ENCODE measurements around the gene FBXW11.

The FBXW11 gene

DNA sequence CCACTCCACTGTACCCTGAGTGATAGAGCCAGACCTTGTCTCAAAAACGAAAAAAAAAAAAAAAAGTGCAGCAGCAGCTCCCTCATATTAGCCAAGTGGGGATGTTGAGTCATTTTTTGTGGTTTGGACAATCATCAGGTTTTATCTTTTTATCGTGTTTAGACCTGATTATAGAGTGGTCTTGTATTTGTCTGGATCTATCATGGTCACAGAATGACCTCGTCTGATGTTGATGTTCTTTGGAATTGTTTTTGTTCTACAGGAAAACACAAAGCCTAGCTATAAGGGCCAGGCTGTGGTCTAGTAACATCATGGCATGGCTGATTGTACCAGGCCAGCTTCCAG, 1.6 kb upstream of the FBXW11 start:
- Histone ChIP-seq H3K9me3 (ENCODE audit: insufficient read depth, low read depth, low read length) (no peaks in the 10 kb centered on the region), H3K36me3 (ENCODE audit: insufficient read depth, low read length) (no peaks in the 10 kb centered on the region), H3K27me3 (ENCODE audit: insufficient read depth, low read length, poor library complexity, severe bottlenecking) (no peaks in the 10 kb centered on the region), H3K9me2 (replicated peaks; ENCODE audit: low read depth, low read length) (no peaks in the 10 kb centered on the region), H3K4me3 (ENCODE audit: low read length, poor library complexity, severe bottlenecking) (no peak overlapping the region), H3K4me2 (ENCODE audit: low read depth, low read length, poor library complexity, severe bottlenecking) (peak overlapping the region; percentile 93), H3K4me1 (ENCODE audit: insufficient read depth, low read length, poor library complexity, severe bottlenecking) (peaks cover 5% of the 10 kb centered on the region), H3K9ac (ENCODE audit: low read depth, low read length, poor library complexity, severe bottlenecking) (no peak overlapping the region), H4K20me1 (ENCODE audit: insufficient read depth, low read length, poor library complexity, severe bottlenecking) (peaks cover 14% of the 10 kb centered on the region), H2AFZ (ENCODE audit: low read length) (no peak overlapping the region), H3F3A (ENCODE audit: low read depth) (no peaks in the 10 kb centered on the region), H3K79me2 (ENCODE audit: insufficient read depth, low read length) (peaks cover 36% of the 10 kb centered on the region)
- TF ChIP-seq, protein P1, sequence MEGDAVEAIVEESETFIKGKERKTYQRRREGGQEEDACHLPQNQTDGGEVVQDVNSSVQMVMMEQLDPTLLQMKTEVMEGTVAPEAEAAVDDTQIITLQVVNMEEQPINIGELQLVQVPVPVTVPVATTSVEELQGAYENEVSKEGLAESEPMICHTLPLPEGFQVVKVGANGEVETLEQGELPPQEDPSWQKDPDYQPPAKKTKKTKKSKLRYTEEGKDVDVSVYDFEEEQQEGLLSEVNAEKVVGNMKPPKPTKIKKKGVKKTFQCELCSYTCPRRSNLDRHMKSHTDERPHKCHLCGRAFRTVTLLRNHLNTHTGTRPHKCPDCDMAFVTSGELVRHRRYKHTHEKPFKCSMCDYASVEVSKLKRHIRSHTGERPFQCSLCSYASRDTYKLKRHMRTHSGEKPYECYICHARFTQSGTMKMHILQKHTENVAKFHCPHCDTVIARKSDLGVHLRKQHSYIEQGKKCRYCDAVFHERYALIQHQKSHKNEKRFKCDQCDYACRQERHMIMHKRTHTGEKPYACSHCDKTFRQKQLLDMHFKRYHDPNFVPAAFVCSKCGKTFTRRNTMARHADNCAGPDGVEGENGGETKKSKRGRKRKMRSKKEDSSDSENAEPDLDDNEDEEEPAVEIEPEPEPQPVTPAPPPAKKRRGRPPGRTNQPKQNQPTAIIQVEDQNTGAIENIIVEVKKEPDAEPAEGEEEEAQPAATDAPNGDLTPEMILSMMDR (conservative IDR thresholded peaks at IDR 0.05; ENCODE audit: low read length) = no peak
- no peak for TF ChIP-seq EZH2phosphoT487 (IDR thresholded peaks at IDR 0.05; ENCODE audit: borderline replicate concordance)

GRCh38 chr5:172007175-172008110, 1.0 kb upstream of the FBXW11 start:
- TF ChIP-seq EZH2phosphoT487 (IDR thresholded peaks at IDR 0.05; ENCODE audit: borderline replicate concordance) = no peak
- TF ChIP-seq, protein P1 (conservative IDR thresholded peaks at IDR 0.05; ENCODE audit: low read length) = no peak

GRCh38 chr5:172005708-172006320, 624 bp downstream of the FBXW11 start:
- peak overlapping the region; percentile 72 for H3K4me2 ChIP-seq (ENCODE audit: low read depth, low read length, poor library complexity, severe bottlenecking)
- no peaks in the 10 kb centered on the region for H3K27me3 ChIP-seq (ENCODE audit: insufficient read depth, low read length, poor library complexity, severe bottlenecking)
- peaks cover 23% of the 10 kb centered on the region for H3K4me1 ChIP-seq (ENCODE audit: insufficient read depth, low read length, poor library complexity, severe bottlenecking)
- no peaks in the 10 kb centered on the region for H3K9me3 ChIP-seq (ENCODE audit: insufficient read depth, low read depth, low read length)
- peak overlapping the region; percentile 78 for H3K4me3 ChIP-seq (ENCODE audit: low read length, poor library complexity, severe bottlenecking)
- H3K36me3 ChIP-seq (ENCODE audit: insufficient read depth, low read length) = no peaks in the 10 kb centered on the region
- H3K79me2 ChIP-seq (ENCODE audit: insufficient read depth, low read length) = peaks cover 58% of the 10 kb centered on the region
- peak overlapping the region; percentile 78 for H3K9ac ChIP-seq (ENCODE audit: low read depth, low read length, poor library complexity, severe bottlenecking)
- H3F3A ChIP-seq (ENCODE audit: low read depth) = no peaks in the 10 kb centered on the region
- peaks cover 33% of the 10 kb centered on the region for H4K20me1 ChIP-seq (ENCODE audit: insufficient read depth, low read length, poor library complexity, severe bottlenecking)
- peak overlapping the region; percentile 93; the same call in 1 of the 2 replicates for H2AFZ ChIP-seq (ENCODE audit: low read length)
- TF ChIP-seq, protein P1 (conservative IDR thresholded peaks at IDR 0.05; ENCODE audit: low read length) = no peak
- no peak for TF ChIP-seq EZH2phosphoT487 (IDR thresholded peaks at IDR 0.05; ENCODE audit: borderline replicate concordance)
- no peaks in the 10 kb centered on the region for H3K9me2 ChIP-seq (replicated peaks; ENCODE audit: low read depth, low read length)

More at GRCh38 chr5:172007175-172008110, 1.0 kb upstream of the FBXW11 start:
- Histone ChIP-seq H3K9ac (ENCODE audit: low read depth, low read length, poor library complexity, severe bottlenecking) (peak overlapping the region; percentile 78), H3K4me3 (ENCODE audit: low read length, poor library complexity, severe bottlenecking) (peak overlapping the region; percentile 78), H3K9me3 (ENCODE audit: insufficient read depth, low read depth, low read length) (no peaks in the 10 kb centered on the region), H4K20me1 (ENCODE audit: insufficient read depth, low read length, poor library complexity, severe bottlenecking) (peaks cover 18% of the 10 kb centered on the region), H3K36me3 (ENCODE audit: insufficient read depth, low read length) (no peaks in the 10 kb centered on the region), H3K4me1 (ENCODE audit: insufficient read depth, low read length, poor library complexity, severe bottlenecking) (peaks cover 9% of the 10 kb centered on the region), H2AFZ (ENCODE audit: low read length) (peak overlapping the region; percentile 93), H3K9me2 (replicated peaks; ENCODE audit: low read depth, low read length) (no peaks in the 10 kb centered on the region), H3K79me2 (ENCODE audit: insufficient read depth, low read length) (peaks cover 42% of the 10 kb centered on the region), H3K4me2 (ENCODE audit: low read depth, low read length, poor library complexity, severe bottlenecking) (peak overlapping the region; percentile 93), H3K27me3 (ENCODE audit: insufficient read depth, low read length, poor library complexity, severe bottlenecking) (no peaks in the 10 kb centered on the region), H3F3A (ENCODE audit: low read depth) (no peaks in the 10 kb centered on the region)

All from Loucy (cell line).